Superior temporal gyrus (tissue), 1 donor: ENCODE data around the gene TEX22.

Experiments
- DNase-seq: peaks from one replicate; pipeline ENCODE4 v3.0.0-alpha.2; 2016; ENCODE audit errors: extremely low spot score

Gene TEX22

GRCh38 chr14:105384605-105385321 is 13.6 kb upstream of the TEX22 start:
- no peak for DNase-seq

- no peak for DNase-seq
Measured at GRCh38 chr14:105385322-105385637, 13.1 kb upstream of the TEX22 start.

DNA sequence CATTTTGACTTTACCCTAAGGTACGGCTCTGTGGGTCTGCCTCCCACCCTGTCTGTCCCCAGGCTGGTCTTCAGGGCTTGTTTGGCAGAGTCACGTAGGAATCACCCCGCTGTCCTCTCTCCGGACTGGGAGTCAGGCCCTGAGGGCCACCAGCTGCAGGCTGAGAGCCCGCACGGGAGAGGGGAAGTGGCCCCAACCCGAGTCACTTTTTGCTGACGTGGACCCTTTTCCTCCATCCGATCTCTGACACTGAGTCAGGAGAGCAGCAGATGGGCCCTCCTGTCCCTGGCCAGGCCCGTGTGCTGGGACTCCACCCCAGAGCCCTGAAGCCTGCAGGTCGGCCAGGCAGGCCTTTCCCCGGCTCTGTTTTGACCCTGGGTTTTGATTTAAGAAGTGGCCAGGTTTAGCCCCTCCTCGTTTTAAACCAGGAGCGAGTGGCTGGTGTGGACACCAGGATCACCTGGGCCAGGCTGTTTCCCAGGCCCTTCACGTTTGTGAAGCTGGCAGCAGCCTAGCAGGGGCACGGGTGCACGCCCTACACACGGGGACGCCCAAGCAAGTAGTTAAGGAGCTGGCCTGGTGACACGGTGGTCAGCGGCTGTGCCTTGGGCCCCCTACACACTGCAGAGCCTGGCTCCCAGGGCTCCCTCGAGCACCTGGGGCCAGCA is 12.5 kb upstream of the TEX22 start:
- no peak for DNase-seq

DNA sequence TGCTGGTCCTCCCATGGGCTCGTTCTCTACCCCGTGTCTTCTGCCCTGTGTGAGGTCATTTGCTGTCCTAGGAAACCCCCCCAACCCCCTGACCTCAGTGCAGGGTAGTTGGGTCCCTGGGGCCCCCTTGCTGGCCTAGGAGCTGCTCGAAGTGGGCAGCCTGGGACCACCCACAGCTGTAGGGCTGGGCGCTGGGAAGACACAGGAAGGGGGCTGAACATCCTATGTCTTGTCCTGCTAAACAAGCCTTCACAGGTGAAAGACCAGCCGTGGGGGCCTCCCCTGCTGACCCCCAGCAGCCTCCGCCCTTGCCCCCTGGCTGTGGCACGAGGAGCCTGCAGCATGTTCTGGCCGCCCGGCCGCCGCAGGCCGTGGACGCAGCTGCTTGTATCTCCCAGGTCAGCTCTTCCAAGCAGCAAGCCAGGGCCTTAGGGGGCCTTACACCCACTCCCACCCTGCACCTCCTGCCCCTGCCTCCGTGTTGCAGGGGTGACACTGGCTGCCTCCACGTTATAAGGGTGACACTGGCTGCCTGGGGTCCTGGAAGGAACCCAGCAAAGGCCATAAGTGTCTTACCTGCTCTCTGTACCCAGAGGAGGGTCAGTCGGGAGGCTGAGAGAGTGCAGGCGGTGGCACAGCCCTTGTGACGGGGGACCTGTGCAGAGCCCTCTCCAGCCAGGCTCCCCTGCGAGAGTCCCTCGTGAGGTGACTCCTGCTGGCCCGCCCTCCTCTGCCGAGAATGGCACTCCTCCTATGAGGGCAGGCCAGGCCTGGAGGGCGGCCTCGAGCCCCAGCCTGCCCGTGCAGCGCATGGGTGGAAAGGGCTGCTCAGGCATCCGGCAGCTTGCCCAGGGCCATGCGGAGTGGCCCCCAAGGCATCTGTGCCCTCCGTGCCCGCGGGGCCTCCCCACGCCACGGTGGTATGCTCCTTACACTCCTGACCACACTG is 11.5 kb upstream of the TEX22 start:
- DNase-seq, result no peak

DNA sequence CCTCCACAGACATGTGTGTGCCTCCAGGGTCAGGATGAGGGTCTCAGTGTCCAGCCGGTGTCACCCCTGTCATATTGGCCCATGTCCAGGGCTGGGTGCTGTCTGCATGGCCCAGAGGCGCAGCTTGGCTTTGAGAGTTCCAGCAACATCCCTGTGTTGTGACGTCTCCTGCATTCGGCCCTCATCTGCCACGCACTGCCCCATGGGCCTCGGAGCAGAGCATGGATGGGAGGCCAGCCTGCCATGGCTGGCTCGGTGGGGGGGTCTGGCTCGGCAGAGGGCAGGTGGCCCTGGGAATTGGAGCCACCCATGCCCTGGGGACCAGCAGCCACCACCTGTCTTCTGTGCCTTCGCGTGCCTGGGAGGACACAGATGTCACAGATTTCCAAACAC is 10.8 kb upstream of the TEX22 start:
- no peak for DNase-seq

- no peak for DNase-seq
Measured at GRCh38 chr14:105388110-105388951, 10.0 kb upstream of the TEX22 start.

DNA sequence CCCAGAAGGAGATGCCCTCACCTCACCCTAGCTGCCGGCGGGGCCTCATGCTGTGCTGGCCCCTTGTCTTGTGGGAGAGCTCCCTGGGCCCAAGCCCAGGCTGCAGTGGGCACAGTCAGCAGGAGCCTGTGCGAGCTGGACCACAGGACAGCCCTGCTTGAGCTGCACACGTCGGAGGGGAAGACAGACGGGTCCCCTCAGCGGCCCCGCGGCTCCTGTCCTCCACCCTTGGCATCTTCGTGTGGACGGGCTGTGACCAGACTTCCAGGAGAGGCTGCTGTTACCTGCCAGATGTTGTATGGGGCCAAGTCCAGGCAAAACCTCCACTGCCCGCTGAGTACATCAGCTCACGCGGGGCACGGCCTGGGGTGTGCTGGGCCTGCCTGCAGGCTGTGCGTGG is 9.4 kb upstream of the TEX22 start:
- no peak for DNase-seq

- DNase-seq, result no peak
Measured at GRCh38 chr14:105389534-105389933, 8.8 kb upstream of the TEX22 start.

GRCh38 chr14:105389976-105390848 is 8.1 kb upstream of the TEX22 start:
- DNase-seq, result no peak

GRCh38 chr14:105390849-105391500 is 7.4 kb upstream of the TEX22 start:
- DNase-seq, result no peak

DNA sequence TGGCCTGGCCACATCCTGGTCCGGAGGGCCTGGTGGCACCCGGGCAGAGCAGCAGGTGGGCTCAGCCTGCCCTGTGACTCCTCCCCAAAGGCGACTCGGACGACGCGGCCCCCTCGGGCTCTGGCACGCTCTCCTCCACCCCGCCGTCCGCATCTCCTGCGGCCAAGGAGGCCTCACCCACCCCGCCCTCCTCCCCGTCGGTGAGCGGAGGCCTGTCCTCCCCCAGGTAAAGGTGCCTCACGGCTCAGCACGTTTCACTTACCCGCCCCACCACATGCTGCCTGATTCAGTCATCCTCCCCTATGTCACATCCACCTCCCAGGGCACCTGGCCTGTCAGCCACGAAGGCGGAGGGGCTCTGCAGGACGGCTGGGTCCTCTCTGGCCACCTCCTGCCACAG is 6.8 kb upstream of the TEX22 start:
- no peak for DNase-seq

GRCh38 chr14:105392131-105393090 is 5.9 kb upstream of the TEX22 start:
- no peak for DNase-seq

DNA sequence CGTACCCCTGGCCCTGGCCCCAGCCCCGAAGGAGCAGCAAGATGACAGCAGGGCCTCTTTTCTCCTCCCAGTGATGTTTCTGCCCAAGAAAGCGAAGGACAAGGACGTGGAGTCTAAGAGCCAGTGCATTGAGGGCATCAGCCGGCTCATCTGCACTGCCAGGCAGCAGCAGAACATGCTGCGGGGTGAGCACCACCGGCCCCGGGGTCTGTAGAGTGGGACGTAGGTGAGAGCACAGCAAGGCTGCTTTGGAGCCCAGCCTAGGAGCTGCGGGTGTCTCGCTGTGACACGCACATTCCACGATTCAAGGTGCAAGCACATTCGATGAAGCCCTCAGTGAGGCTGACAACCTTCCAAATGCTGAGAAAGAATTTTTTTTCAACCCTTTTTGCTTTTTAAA is 5.2 kb upstream of the TEX22 start:
- no peak for DNase-seq

DNA sequence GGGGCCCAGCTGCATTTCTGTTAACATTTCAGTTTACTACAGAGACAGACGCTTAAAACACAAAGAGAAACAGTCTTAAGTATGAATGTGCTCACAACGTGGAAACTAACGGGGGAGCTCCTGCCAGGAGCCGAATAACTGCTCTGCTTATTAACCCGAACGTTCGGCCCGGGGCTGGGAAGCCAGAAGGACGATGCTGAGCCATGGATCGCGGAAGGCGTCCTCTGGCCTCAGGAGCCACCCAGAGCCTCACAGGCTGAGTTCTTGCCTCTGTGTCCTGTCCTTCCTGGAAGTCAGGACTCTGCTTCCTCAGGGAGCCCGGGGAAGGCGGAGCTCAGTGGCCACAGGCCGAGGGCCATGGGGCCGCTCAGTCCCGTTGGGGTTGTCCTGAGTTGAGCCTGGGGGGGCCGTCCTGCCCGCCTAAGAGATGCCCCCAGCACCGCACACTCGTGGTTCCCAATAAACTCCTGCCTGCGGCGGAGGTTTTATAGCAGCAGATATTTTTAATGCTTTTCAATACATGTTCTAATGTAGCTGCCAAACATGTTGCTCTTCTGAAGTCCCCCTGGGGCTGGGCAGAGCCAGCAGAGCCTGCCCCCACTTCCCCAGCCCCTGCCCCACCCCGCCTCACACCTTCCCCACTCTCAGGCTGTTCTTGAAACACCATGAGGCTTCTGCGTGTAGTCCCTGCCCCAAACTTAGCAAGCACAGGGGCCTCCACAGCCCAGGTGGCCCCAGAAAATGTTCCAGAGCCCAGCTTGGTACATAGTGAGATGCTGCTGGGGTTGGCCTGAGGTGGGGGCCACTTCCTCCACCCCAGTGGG is 3.4 kb upstream of the TEX22 start:
- DNase-seq, result no peak

DNA sequence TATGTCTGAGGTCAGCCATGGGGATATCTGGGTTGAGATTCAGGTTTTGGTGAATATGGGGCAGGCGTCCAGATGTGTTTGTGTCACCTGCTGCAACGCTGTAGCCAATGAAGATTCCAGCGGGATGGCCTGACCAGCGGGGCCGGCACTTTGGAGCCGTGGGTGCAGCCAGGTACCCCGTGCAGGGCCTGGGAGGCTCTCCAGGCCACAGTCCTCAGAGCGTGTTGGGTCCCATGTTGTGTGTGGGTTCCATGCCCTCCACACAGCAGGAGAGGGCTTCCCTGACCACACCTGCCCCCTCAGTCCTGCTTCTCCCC is 2.8 kb upstream of the TEX22 start:
- no peak for DNase-seq

- DNase-seq, result no peak
Measured at GRCh38 chr14:105397350-105397931, 897 bp upstream of the TEX22 start.

- no peak for DNase-seq
Measured at GRCh38 chr14:105398726-105399465, 558 bp downstream of the TEX22 start.
